ENCODE results near the gene PSMD8. TPM values are rescaled to one million over a fixed set of nuclear protein-coding genes. Genes with fewer than 3 reads are reported as not detected.

Gene PSMD8
- total and polyA plus RNA-seq, 4 donors: 89.3 to 134 (median 119) TPM

DNA sequence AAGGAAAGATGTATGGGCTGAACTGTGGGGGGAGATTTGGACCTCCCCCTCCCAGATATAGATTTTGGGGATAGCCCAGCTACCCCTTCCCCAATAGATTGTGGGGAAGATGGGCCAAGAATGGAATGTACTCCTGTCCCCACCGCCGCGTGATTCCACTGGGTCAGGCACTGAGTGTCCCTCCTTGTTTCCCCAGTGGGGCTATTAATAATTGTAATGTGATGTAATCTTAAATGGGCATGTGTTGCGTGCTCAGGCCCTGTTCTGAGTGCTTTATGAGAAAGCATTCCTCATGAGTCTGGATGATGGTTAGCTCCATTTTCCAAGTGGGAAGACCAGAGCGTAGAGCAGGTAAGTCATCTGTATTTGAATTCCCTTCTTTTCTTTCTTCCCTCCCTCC lies 1.4 kb downstream of the PSMD8 start (continued):
- TF ChIP-seq, protein P1, sequence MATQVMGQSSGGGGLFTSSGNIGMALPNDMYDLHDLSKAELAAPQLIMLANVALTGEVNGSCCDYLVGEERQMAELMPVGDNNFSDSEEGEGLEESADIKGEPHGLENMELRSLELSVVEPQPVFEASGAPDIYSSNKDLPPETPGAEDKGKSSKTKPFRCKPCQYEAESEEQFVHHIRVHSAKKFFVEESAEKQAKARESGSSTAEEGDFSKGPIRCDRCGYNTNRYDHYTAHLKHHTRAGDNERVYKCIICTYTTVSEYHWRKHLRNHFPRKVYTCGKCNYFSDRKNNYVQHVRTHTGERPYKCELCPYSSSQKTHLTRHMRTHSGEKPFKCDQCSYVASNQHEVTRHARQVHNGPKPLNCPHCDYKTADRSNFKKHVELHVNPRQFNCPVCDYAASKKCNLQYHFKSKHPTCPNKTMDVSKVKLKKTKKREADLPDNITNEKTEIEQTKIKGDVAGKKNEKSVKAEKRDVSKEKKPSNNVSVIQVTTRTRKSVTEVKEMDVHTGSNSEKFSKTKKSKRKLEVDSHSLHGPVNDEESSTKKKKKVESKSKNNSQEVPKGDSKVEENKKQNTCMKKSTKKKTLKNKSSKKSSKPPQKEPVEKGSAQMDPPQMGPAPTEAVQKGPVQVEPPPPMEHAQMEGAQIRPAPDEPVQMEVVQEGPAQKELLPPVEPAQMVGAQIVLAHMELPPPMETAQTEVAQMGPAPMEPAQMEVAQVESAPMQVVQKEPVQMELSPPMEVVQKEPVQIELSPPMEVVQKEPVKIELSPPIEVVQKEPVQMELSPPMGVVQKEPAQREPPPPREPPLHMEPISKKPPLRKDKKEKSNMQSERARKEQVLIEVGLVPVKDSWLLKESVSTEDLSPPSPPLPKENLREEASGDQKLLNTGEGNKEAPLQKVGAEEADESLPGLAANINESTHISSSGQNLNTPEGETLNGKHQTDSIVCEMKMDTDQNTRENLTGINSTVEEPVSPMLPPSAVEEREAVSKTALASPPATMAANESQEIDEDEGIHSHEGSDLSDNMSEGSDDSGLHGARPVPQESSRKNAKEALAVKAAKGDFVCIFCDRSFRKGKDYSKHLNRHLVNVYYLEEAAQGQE (IDR thresholded peaks at IDR 0.05): no peak
- TF ChIP-seq, protein P2, sequence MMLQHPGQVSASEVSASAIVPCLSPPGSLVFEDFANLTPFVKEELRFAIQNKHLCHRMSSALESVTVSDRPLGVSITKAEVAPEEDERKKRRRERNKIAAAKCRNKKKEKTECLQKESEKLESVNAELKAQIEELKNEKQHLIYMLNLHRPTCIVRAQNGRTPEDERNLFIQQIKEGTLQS (IDR thresholded peaks at IDR 0.05): no peak

GRCh38 chr19:38376576-38376975 lies 2.2 kb downstream of the PSMD8 start:
- peaks cover 9 to 32% (median 19%) of the 10 kb centered on the region in 4 donors for H3K36me3 ChIP-seq (ENCODE audit: control insufficient read depth in 4 of 4, insufficient read depth in 3 of 4, low read depth in 1 of 4, low read length in 3 of 4)
- DNase-seq (ENCODE audit: low spot score): no peak
- no peak overlapping the region for H3K27ac ChIP-seq (ENCODE audit: low read depth in 1 of 2, low read length in 2 of 2)
- H3K9me3 ChIP-seq (ENCODE audit: control insufficient read depth in 4 of 4, low read length in 3 of 4): no peaks in the 10 kb centered on the region
- H3K4me3 ChIP-seq (ENCODE audit: low read depth in 1 of 3, low read length in 3 of 3): no peak overlapping the region
- no peaks in the 10 kb centered on the region for H3K27me3 ChIP-seq (ENCODE audit: control insufficient read depth in 4 of 4, insufficient read depth in 4 of 4, low read length in 3 of 4)
- TF ChIP-seq EGR1 (IDR thresholded peaks at IDR 0.05; ENCODE audit: low read depth in 2 of 2) (no peak), TAF1 (conservative IDR thresholded peaks at IDR 0.05) (no peak), HNF4G (IDR thresholded peaks at IDR 0.05) (no peak), ZBTB33 (IDR thresholded peaks at IDR 0.05) (no peak), NR2F2 (IDR thresholded peaks at IDR 0.05) (no peak), JUND (IDR thresholded peaks at IDR 0.05) (no peak), CTCF (IDR thresholded peaks at IDR 0.05; ENCODE audit: low read depth, low read length, missing input control) (no peak)
- H3K9ac ChIP-seq (ENCODE audit: low read depth in 1 of 2, low read length in 2 of 2): no peak overlapping the region
- H3K4me1 ChIP-seq (ENCODE audit: control insufficient read depth in 4 of 4, insufficient read depth in 4 of 4, low read length in 3 of 4): peaks cover 9 to 22% (median 16%) of the 10 kb centered on the region in 4 donors
- WGBS: 96% methylated on average over 3 of the region's 3 CpGs

DNA sequence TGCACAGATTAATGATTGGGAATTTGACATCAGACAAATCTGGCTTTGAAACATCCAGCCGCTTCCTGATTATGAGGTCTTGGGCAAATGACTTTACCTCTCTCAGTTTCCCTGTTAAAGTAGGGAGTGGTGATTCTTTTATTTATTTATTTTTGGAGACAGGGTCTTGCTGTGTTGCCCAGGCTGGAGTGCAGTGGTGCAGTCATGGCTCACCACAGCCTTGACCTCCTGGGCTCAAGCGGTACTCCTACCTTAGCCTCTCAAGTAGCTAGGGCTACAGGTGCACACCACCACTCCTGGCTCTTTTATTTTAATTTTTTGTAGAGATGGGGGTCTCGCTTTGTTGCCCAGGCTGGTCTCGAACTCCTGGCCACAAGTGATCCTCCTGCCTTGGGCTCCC lies 2.7 kb downstream of the PSMD8 start:
- Histone ChIP-seq H3K27ac (ENCODE audit: low read depth in 1 of 2, low read length in 2 of 2) (no peak overlapping the region), H3K9ac (ENCODE audit: low read depth in 1 of 2, low read length in 2 of 2) (no peak overlapping the region), H3K9me3 (ENCODE audit: control insufficient read depth in 4 of 4, low read length in 3 of 4) (no peaks in the 10 kb centered on the region), H3K36me3 (ENCODE audit: control insufficient read depth in 4 of 4, insufficient read depth in 3 of 4, low read depth in 1 of 4, low read length in 3 of 4) (peaks cover 9 to 37% (median 23%) of the 10 kb centered on the region in 4 donors), H3K27me3 (ENCODE audit: control insufficient read depth in 4 of 4, insufficient read depth in 4 of 4, low read length in 3 of 4) (no peaks in the 10 kb centered on the region), H3K4me1 (ENCODE audit: control insufficient read depth in 4 of 4, insufficient read depth in 4 of 4, low read length in 3 of 4) (peaks cover 9 to 22% (median 16%) of the 10 kb centered on the region in 4 donors), H3K4me3 (ENCODE audit: low read depth in 1 of 3, low read length in 3 of 3) (no peak overlapping the region)
- DNase-seq (ENCODE audit: low spot score): no peak
- WGBS: 98% methylated on average over 4 of the region's 4 CpGs
- TF ChIP-seq SP1 (IDR thresholded peaks at IDR 0.05) (no peak), TAF1 (conservative IDR thresholded peaks at IDR 0.05) (no peak), HNF4A (conservative IDR thresholded peaks at IDR 0.05) (no peak), YY1 (IDR thresholded peaks at IDR 0.05) (no peak), JUND (IDR thresholded peaks at IDR 0.05) (no peak), NR2F2 (IDR thresholded peaks at IDR 0.05) (no peak), FOXA1 (IDR thresholded peaks at IDR 0.05) (no peak), HNF4G (IDR thresholded peaks at IDR 0.05) (no peak), RXRA (IDR thresholded peaks at IDR 0.05) (no peak), RAD21 (IDR thresholded peaks at IDR 0.05) (no peak), FOXA2 (IDR thresholded peaks at IDR 0.05) (no peak), EGR1 (IDR thresholded peaks at IDR 0.05; ENCODE audit: low read depth in 2 of 2) (no peak), GABPA (IDR thresholded peaks at IDR 0.05 in 1 of 2, conservative IDR thresholded peaks at IDR 0.05 in 1 of 2) (no peak)
- TF ChIP-seq, protein P1 (IDR thresholded peaks at IDR 0.05): no peak
- TF ChIP-seq, protein P3, sequence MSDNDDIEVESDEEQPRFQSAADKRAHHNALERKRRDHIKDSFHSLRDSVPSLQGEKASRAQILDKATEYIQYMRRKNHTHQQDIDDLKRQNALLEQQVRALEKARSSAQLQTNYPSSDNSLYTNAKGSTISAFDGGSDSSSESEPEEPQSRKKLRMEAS (IDR thresholded peaks at IDR 0.05): no peak

Measured in liver (tissue), 9 donors.